CD4-positive, alpha-beta T cell (primary cell): ENCODE results near the gene SASH3. TPM values are rescaled to one million over a fixed set of nuclear protein-coding genes. Genes with fewer than 3 reads are reported as not detected.

ENCODE experiments used
- ATAC-seq: fragments of 200-7000 bp; cut with Tn5 transposase; one replicate; pipeline ENCODE4 v1.10.0; 2022; ENCODE audit warnings: mild to moderate bottlenecking; ENCODE audit not compliant: poor library complexity
- CTCF ChIA-PET: fragments of 350-600 bp; sonication (Branson Sonifier 250); formaldehyde crosslinking; loops from one replicate; lab custom pipeline; 2021; ENCODE audit warnings: antibody characterized with exemption, inconsistent platforms; lab: Charles Lee
- POLR2A ChIA-PET: fragments of 350-600 bp; sonication (Branson Sonifier 250); formaldehyde crosslinking; loops from one replicate; lab custom pipeline; 2021; ENCODE audit warnings: antibody characterized with exemption, inconsistent platforms; lab: Charles Lee
- DNase-seq, 14 experiments: peaks; one replicate each; pipeline ENCODE4 v3.0.0-alpha.2; 2013 to 2020; ENCODE audit warnings: mixed read lengths in 2 of 14
- H3K27ac ChIP-seq, 2 donors: one replicate each; pipeline versions ENCODE4 v1.5.1 to v1.7.0; 2013; ENCODE audit warnings: low read length in 2 of 2, low read depth in 1 of 2, mild to moderate bottlenecking in 1 of 2
- H3K27me3 ChIP-seq, 2 experiments: 1 replicate in 1 of 2; 2 replicates in 1 of 2; pipeline versions ENCODE4 v1.6.1 to v1.7.0; 2013; ENCODE audit warnings: low read length in 2 of 2, control low read depth in 1 of 2, mild to moderate bottlenecking in 1 of 2, moderate library complexity in 1 of 2; ENCODE audit not compliant: insufficient read depth in 2 of 2, control insufficient read depth in 1 of 2
- H3K36me3 ChIP-seq: one replicate; pipeline ENCODE4 v1.6.1; 2013; ENCODE audit warnings: low read length, control low read depth; ENCODE audit not compliant: insufficient read depth
- H3K4me1 ChIP-seq: one replicate; pipeline ENCODE4 v1.6.1; 2013; ENCODE audit warnings: low read length, control low read depth; ENCODE audit not compliant: insufficient read depth
- H3K4me3 ChIP-seq: one replicate; pipeline ENCODE4 v1.5.1; 2013; ENCODE audit warnings: mild to moderate bottlenecking, low read length, moderate library complexity
- H3K9me3 ChIP-seq, 2 experiments: 1 replicate in 1 of 2; 2 replicates in 1 of 2; pipeline versions ENCODE4 v1.6.1 to v1.7.0; 2013; ENCODE audit warnings: low read length in 2 of 2, mild to moderate bottlenecking in 2 of 2, control low read depth in 1 of 2, moderate library complexity in 1 of 2; ENCODE audit not compliant: control insufficient read depth in 1 of 2, insufficient read depth in 1 of 2
- H3K27ac Mint-ChIP-seq: one replicate; pipeline ENCODE4 v1.8.0; 2020; ENCODE audit warnings: mixed read lengths
- H3K27me3 Mint-ChIP-seq: one replicate; pipeline ENCODE4 v1.8.0; 2021; ENCODE audit warnings: mixed read lengths
- H3K36me3 Mint-ChIP-seq: one replicate; pipeline ENCODE4 v1.8.0; 2021; ENCODE audit warnings: low read depth, mixed read lengths
- H3K4me1 Mint-ChIP-seq: one replicate; pipeline ENCODE4 v1.8.0; 2021; ENCODE audit warnings: low read depth, mixed read lengths
- H3K4me3 Mint-ChIP-seq: one replicate; pipeline ENCODE4 v1.8.0; 2020; ENCODE audit warnings: mild to moderate bottlenecking, mixed read lengths
- H3K9me3 Mint-ChIP-seq: one replicate; pipeline ENCODE4 v1.8.0; 2020; ENCODE audit warnings: mixed read lengths
- CTCF ChIP-seq: fragments of 200-600 bp; IDR thresholded peaks from one replicate; pipeline ENCODE4 v1.8.0; 2022; ENCODE audit warnings: antibody characterized with exemption, mild to moderate bottlenecking
- intact Hi-C, 2 experiments: fragments of 100-400 bp; cut with DNase I in 1 of 2; cut with micrococcal nuclease in 1 of 2; formaldehyde crosslinking; loops; one replicate each; pipeline versions ENCODE4 v1.15.1 to v1.9.0; 2023 to 2025; cut with DNase I, micrococcal nuclease
- polyA plus RNA-seq, 2 donors: library from polyadenylated mRNA; unstranded; fragments of 120-200 nt; gene quantifications; one replicate each; pipeline ENCODE4 v1.2.1, GENCODE V29; 2013
- total RNA-seq, 174 experiments: library from RNA in 2 of 174; stranded (reverse) in 2 of 174; gene quantifications; one replicate each; pipeline ENCODE4 v1.2.3 and lab custom pipeline; 2021 to 2026

Gene SASH3
- total RNA-seq, result 10 to 100 TPM; 69.0 to 70.8 TPM
- polyA plus RNA-seq (2013, experiment 1 of 2), result 184 TPM
- 166 TPM for polyA plus RNA-seq (2013, experiment 2 of 2)
- 14.2 to 198 (median 109) reads per million in 172 experiments for total RNA-seq (lab: John Stamatoyannopoulos, UW)

GRCh38 chrX:129779747-129780146 lies at the start of gene SASH3:
Gene SASH3 (plus strand): TSS chrX:129779949. CDS start chrX:129780098, 149 bp downstream.
- H3K36me3 Mint-ChIP-seq, result peaks cover 63% of the 10 kb centered on the region
- DNase-seq (peak; percentile 33 to 86 (median 64)), ATAC-seq (peak; percentile 20)
- Histone ChIP-seq H3K36me3 (peaks cover 33% of the 10 kb centered on the region), H3K9me3 (no peaks in the 10 kb centered on the region), H3K27ac (peak within 1 kb of the TSS; percentile 77 to 90), H3K4me1 (peaks cover 77% of the 10 kb centered on the region), H3K27me3 (no peaks in the 10 kb centered on the region), H3K4me3 (peak within 1 kb of the TSS; percentile 76)
- H3K9me3 Mint-ChIP-seq, result no peaks in the 10 kb centered on the region
- peaks cover 74% of the 10 kb centered on the region for H3K4me1 Mint-ChIP-seq
- POLR2A ChIA-PET, result interaction anchor here (1.2 to 7.0 kb wide), 7 partner anchors 11 to 102 kb away, joined by 3 to 162 read pairs (median 10); partner anchors contain the start of gene XPNPEP2
- no peak for TF ChIP-seq CTCF
- no peaks in the 10 kb centered on the region for H3K27me3 Mint-ChIP-seq
- H3K4me3 Mint-ChIP-seq, result peak within 1 kb of the TSS; percentile 85
- peak within 1 kb of the TSS; percentile 99 for H3K27ac Mint-ChIP-seq
- CTCF ChIA-PET, result interaction anchor here (1.0 to 1.7 kb wide), 2 partner anchors 11 to 14 kb away, joined by 3 read pairs; no protein-coding TSS in a partner anchor
- intact Hi-C loops, result loop anchor here (2.0 to 10.0 kb wide), 7 partner anchors 21 to 105 kb away; partner anchors contain the start of gene XPNPEP2 (in 1 of the 2)

- CTCF ChIA-PET, result no interaction called here
- peaks cover 29% of the 10 kb centered on the region for H3K4me1 ChIP-seq
- TF ChIP-seq CTCF, result no peak
Observed at GRCh38 chrX:129731228-129731627, 48.5 kb upstream of the SASH3 start.

GRCh38 chrX:129732857-129733256 lies 46.9 kb upstream of the SASH3 start:
- Mint-ChIP-seq H3K9me3 (no peaks in the 10 kb centered on the region), H3K4me3 (no peak overlapping the region), H3K27ac (no peak overlapping the region), H3K4me1 (peaks cover 52% of the 10 kb centered on the region), H3K36me3 (no peaks in the 10 kb centered on the region), H3K27me3 (no peaks in the 10 kb centered on the region)
- Histone ChIP-seq H3K4me3 (no peak overlapping the region), H3K27ac (no peak overlapping the region), H3K4me1 (peaks cover 43% of the 10 kb centered on the region), H3K9me3 (no peaks in the 10 kb centered on the region), H3K36me3 (no peaks in the 10 kb centered on the region), H3K27me3 (no peaks in the 10 kb centered on the region)
- no peak for ATAC-seq
- no peak for TF ChIP-seq CTCF
- CTCF ChIA-PET, result no interaction called here
- POLR2A ChIA-PET, result no interaction called here
- no peak for DNase-seq
- intact Hi-C loops, result loop anchor here in 1 of 2 experiments (10.0 kb wide), 1 partner anchor 52 kb away; no protein-coding TSS in a partner anchor

More at GRCh38 chrX:129731228-129731627, 48.5 kb upstream of the SASH3 start:
- Histone ChIP-seq H3K27ac (no peak overlapping the region), H3K4me3 (no peak overlapping the region), H3K27me3 (no peaks in the 10 kb centered on the region), H3K36me3 (no peaks in the 10 kb centered on the region), H3K9me3 (no peaks in the 10 kb centered on the region)
- POLR2A ChIA-PET, result no interaction called here
- H3K4me1 Mint-ChIP-seq, result peaks cover 53% of the 10 kb centered on the region
- DNase-seq, result peak in 2 of 14 experiments; percentile 35 to 53
- no peaks in the 10 kb centered on the region for H3K36me3 Mint-ChIP-seq
- H3K27ac Mint-ChIP-seq, result no peak overlapping the region
- H3K9me3 Mint-ChIP-seq, result no peaks in the 10 kb centered on the region
- intact Hi-C loops, result loop anchor here in 1 of 2 experiments (10.0 kb wide), 1 partner anchor 54 kb away; no protein-coding TSS in a partner anchor
- no peak overlapping the region for H3K4me3 Mint-ChIP-seq
- no peaks in the 10 kb centered on the region for H3K27me3 Mint-ChIP-seq
- no peak for ATAC-seq
